ENCODE results near the gene DAZAP2.

Gene DAZAP2

GRCh38 chr12:51263341-51263740, 24.7 kb downstream of the DAZAP2 start:
- no peak overlapping the region for H3K4me3 ChIP-seq (ENCODE audit: low read depth, low read length)

GRCh38 chr12:51264297-51264696, 25.7 kb downstream of the DAZAP2 start:
- DNase-seq (ENCODE audit: low read depth, low spot score) = no peak
- H3K4me3 ChIP-seq (ENCODE audit: low read depth, low read length) = no peak overlapping the region
- in situ Hi-C loops (cut with HindIII; ENCODE audit: low sequenced_read_pairs) = no loop called here
- TF ChIP-seq, protein P1, sequence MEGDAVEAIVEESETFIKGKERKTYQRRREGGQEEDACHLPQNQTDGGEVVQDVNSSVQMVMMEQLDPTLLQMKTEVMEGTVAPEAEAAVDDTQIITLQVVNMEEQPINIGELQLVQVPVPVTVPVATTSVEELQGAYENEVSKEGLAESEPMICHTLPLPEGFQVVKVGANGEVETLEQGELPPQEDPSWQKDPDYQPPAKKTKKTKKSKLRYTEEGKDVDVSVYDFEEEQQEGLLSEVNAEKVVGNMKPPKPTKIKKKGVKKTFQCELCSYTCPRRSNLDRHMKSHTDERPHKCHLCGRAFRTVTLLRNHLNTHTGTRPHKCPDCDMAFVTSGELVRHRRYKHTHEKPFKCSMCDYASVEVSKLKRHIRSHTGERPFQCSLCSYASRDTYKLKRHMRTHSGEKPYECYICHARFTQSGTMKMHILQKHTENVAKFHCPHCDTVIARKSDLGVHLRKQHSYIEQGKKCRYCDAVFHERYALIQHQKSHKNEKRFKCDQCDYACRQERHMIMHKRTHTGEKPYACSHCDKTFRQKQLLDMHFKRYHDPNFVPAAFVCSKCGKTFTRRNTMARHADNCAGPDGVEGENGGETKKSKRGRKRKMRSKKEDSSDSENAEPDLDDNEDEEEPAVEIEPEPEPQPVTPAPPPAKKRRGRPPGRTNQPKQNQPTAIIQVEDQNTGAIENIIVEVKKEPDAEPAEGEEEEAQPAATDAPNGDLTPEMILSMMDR (IDR thresholded peaks at IDR 0.05; ENCODE audit: low read depth, low read length) = no peak

More at GRCh38 chr12:51263341-51263740, 24.7 kb downstream of the DAZAP2 start:
- DNase-seq (ENCODE audit: low read depth, low spot score) = no peak
- in situ Hi-C loops (cut with HindIII; ENCODE audit: low sequenced_read_pairs) = no loop called here
- TF ChIP-seq, protein P1 (IDR thresholded peaks at IDR 0.05; ENCODE audit: low read depth, low read length) = no peak

GRCh38 chr12:51265024-51265423, 26.4 kb downstream of the DAZAP2 start:
- in situ Hi-C loops (cut with HindIII; ENCODE audit: low sequenced_read_pairs) = no loop called here
- DNase-seq (ENCODE audit: low read depth, low spot score) = no peak
- TF ChIP-seq, protein P1 (IDR thresholded peaks at IDR 0.05; ENCODE audit: low read depth, low read length) = no peak
- no peak overlapping the region for H3K4me3 ChIP-seq (ENCODE audit: low read depth, low read length)

DNA sequence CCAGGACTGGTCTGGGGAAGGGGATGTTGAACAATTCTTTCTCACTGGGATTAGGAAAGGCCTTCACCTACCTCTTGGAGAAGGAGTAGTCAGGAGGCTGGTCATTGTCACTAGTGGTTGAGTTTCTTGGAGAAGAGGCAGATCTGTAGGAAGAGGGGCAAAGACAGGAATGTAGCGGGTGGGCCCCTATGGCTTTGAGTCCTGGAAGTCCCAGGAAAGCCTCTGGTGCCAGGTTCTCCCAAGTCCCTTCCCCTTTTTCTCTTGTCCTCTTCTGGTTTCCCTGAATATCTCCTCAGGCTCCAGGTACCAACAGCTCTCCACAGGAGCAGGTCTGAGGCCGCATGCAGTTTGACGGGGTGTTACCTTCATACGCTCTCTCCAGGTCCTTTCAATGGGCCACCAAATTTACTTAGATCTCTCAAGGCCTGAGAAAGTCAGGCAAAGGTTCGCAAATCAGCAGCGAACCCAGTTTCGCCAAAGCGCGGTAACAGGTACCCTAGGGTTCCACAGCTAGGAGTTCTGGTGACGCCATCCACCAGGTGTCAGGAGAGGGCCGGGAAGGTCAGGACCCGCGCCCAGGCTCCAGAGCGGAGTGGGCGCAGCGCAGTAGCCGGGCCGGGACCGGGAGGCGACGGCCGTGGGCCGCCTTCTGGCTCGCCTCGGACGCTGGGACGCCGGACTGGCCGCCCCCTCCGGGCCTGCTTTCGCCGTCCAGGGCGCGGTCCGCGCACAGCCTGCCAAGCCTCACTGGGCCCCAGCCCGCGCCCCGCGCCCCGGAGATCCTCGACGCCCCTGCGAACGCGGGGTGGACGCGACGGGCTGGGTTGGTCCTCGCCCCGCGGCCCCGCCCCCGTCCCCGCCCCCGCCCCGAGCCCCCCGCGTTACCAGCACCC, 30.8 kb downstream of the DAZAP2 start:
- TF ChIP-seq, protein P1 (IDR thresholded peaks at IDR 0.05; ENCODE audit: low read depth, low read length) = peak; percentile 30
- in situ Hi-C loops (cut with HindIII; ENCODE audit: low sequenced_read_pairs) = no loop called here
- peak overlapping the region; percentile 64 for H3K4me3 ChIP-seq (ENCODE audit: low read depth, low read length)
- DNase-seq (ENCODE audit: low read depth, low spot score) = peak; percentile 39

- in situ Hi-C loops (cut with HindIII; ENCODE audit: low sequenced_read_pairs) = no loop called here
Measured at GRCh38 chr12:51270067-51270950, 31.7 kb downstream of the DAZAP2 start, which contains the start of gene SMAGP. SMAGP (minus strand) TSS chr12:51270415; CDS start chr12:51269278, 1,137 bp downstream.

More at GRCh38 chr12:51270067-51270950, 31.7 kb downstream of the DAZAP2 start, which contains the start of gene SMAGP:
- peak; percentile 36 for DNase-seq (ENCODE audit: low read depth, low spot score)
- H3K4me3 ChIP-seq (ENCODE audit: low read depth, low read length) = peak within 1 kb of the TSS; percentile 64
- TF ChIP-seq, protein P1 (IDR thresholded peaks at IDR 0.05; ENCODE audit: low read depth, low read length) = no peak

Data from astrocyte of the spinal cord (primary cell).